Duodenal mucosa (tissue), 2 donors: Measurements from ENCODE around the gene ZNF688.

Experiments
- H3K27ac ChIP-seq: one replicate; pipeline ENCODE4 v1.7.0; 2013; ENCODE audit warnings: low read depth, low read length
- H3K27me3 ChIP-seq, 2 donors: one replicate each; pipeline ENCODE4 v1.7.0; 2013; ENCODE audit warnings: low read length in 2 of 2, control low read depth in 1 of 2; ENCODE audit not compliant: insufficient read depth in 2 of 2, control insufficient read depth in 1 of 2
- H3K36me3 ChIP-seq, 2 donors: one replicate each; pipeline ENCODE4 v1.7.0; 2013; ENCODE audit warnings: low read length in 2 of 2, control low read depth in 1 of 2; ENCODE audit not compliant: insufficient read depth in 2 of 2, control insufficient read depth in 1 of 2
- H3K4me1 ChIP-seq, 2 donors: one replicate each; pipeline ENCODE4 v1.7.0; 2013; ENCODE audit warnings: low read length in 2 of 2, control low read depth in 1 of 2; ENCODE audit not compliant: insufficient read depth in 2 of 2, control insufficient read depth in 1 of 2
- H3K4me3 ChIP-seq, 2 donors: one replicate each; pipeline ENCODE4 v1.7.0; 2013; ENCODE audit warnings: low read length in 2 of 2, low read depth in 1 of 2
- H3K9ac ChIP-seq, 2 donors: one replicate each; pipeline ENCODE4 v1.7.0; 2013; ENCODE audit warnings: low read length in 2 of 2, low read depth in 1 of 2
- H3K9me3 ChIP-seq, 2 donors: one replicate each; pipeline ENCODE4 v1.7.0; 2013; ENCODE audit warnings: low read length in 2 of 2, control low read depth in 1 of 2; ENCODE audit not compliant: control insufficient read depth in 1 of 2

The ZNF688 gene

GRCh38 chr16:30567160-30567990, 4.1 kb downstream of the ZNF688 start:
- Histone ChIP-seq H3K4me1 (peaks cover 17 to 19% of the 10 kb centered on the region in 2 donors), H3K9me3 (no peaks in the 10 kb centered on the region), H3K27me3 (no peaks in the 10 kb centered on the region), H3K36me3 (no peaks in the 10 kb centered on the region), H3K9ac (no peak overlapping the region), H3K4me3 (no peak overlapping the region), H3K27ac (no peak overlapping the region)

- no peak overlapping the region for H3K9ac ChIP-seq
- no peak overlapping the region for H3K4me3 ChIP-seq
- H3K27ac ChIP-seq: no peak overlapping the region
- H3K27me3 ChIP-seq: no peaks in the 10 kb centered on the region
- no peaks in the 10 kb centered on the region for H3K9me3 ChIP-seq
- peaks cover 16 to 17% of the 10 kb centered on the region in 2 donors for H3K4me1 ChIP-seq
- no peaks in the 10 kb centered on the region for H3K36me3 ChIP-seq
These were observed 5.0 kb downstream of the ZNF688 start for GRCh38 chr16:30566531-30566930.

GRCh38 chr16:30565984-30566383, 5.5 kb downstream of the ZNF688 start:
- Histone ChIP-seq H3K36me3 (no peaks in the 10 kb centered on the region), H3K27me3 (no peaks in the 10 kb centered on the region), H3K9me3 (no peaks in the 10 kb centered on the region), H3K4me3 (no peak overlapping the region), H3K27ac (no peak overlapping the region), H3K9ac (no peak overlapping the region), H3K4me1 (peaks cover 16 to 18% of the 10 kb centered on the region in 2 donors)

- Histone ChIP-seq H3K9ac (no peak overlapping the region), H3K4me1 (peaks cover 13 to 16% of the 10 kb centered on the region in 2 donors), H3K27ac (no peak overlapping the region), H3K36me3 (no peaks in the 10 kb centered on the region), H3K27me3 (no peaks in the 10 kb centered on the region), H3K4me3 (no peak overlapping the region), H3K9me3 (no peaks in the 10 kb centered on the region)
These were observed 6.0 kb downstream of the ZNF688 start for GRCh38 chr16:30565526-30565925.

- Histone ChIP-seq H3K4me3 (peak overlapping the region in 1 of 2 donors; percentile 83), H3K9ac (peak overlapping the region; percentile 57 to 81), H3K27ac (peak overlapping the region; percentile 42), H3K9me3 (no peaks in the 10 kb centered on the region), H3K27me3 (no peaks in the 10 kb centered on the region), H3K4me1 (peaks cover 18 to 29% of the 10 kb centered on the region in 2 donors), H3K36me3 (no peaks in the 10 kb centered on the region)
These were observed 9.5 kb downstream of the ZNF688 start for GRCh38 chr16:30562021-30562420.

GRCh38 chr16:30561089-30561816, 10.3 kb downstream of the ZNF688 start:
- peak overlapping the region; percentile 70 for H3K27ac ChIP-seq

GRCh38 chr16:30559690-30560089, 11.8 kb downstream of the ZNF688 start:
- Histone ChIP-seq H3K9me3 (no peaks in the 10 kb centered on the region), H3K4me1 (peaks cover 18 to 36% of the 10 kb centered on the region in 2 donors), H3K27me3 (no peaks in the 10 kb centered on the region), H3K4me3 (no peak overlapping the region), H3K27ac (peak overlapping the region; percentile 55), H3K9ac (peak overlapping the region; percentile 10 to 57), H3K36me3 (peaks cover 7 to 10% of the 10 kb centered on the region in 2 donors)

More at GRCh38 chr16:30561089-30561816, 10.3 kb downstream of the ZNF688 start:
- Histone ChIP-seq H3K9me3 (no peaks in the 10 kb centered on the region), H3K27me3 (no peaks in the 10 kb centered on the region), H3K4me1 (peaks cover 18 to 35% of the 10 kb centered on the region in 2 donors), H3K4me3 (peak overlapping the region; percentile 54 to 83), H3K36me3 (no peaks in the 10 kb centered on the region), H3K9ac (peak overlapping the region; percentile 57 to 81)

GRCh38 chr16:30558789-30559377, 12.6 kb downstream of the ZNF688 start:
- Histone ChIP-seq H3K4me1 (peaks cover 18 to 36% of the 10 kb centered on the region in 2 donors), H3K36me3 (peaks cover 14 to 16% of the 10 kb centered on the region in 2 donors), H3K27me3 (no peaks in the 10 kb centered on the region), H3K4me3 (peak overlapping the region; percentile 12 to 44), H3K9me3 (no peaks in the 10 kb centered on the region), H3K9ac (peak overlapping the region in 1 of 2 donors; percentile 10), H3K27ac (peak overlapping the region; percentile 93)

GRCh38 chr16:30557957-30558788, 13.3 kb downstream of the ZNF688 start, which contains the start of gene ZNF764:
Gene ZNF764, minus strand, starts transcription at chr16:30558374. Its CDS starts 192 bp downstream, at chr16:30558182.
- Histone ChIP-seq H3K4me1 (peaks cover 22 to 39% of the 10 kb centered on the region in 2 donors), H3K36me3 (peaks cover 14 to 18% of the 10 kb centered on the region in 2 donors), H3K27ac (peak within 1 kb of the TSS; percentile 93), H3K27me3 (no peaks in the 10 kb centered on the region), H3K9me3 (no peaks in the 10 kb centered on the region), H3K9ac (peak within 1 kb of the TSS; percentile 90 to 93), H3K4me3 (peak within 1 kb of the TSS; percentile 76 to 84)
